Measurements from ENCODE around the gene SEL1L2.

- TF ChIP-seq CTCF (IDR thresholded peaks at IDR 0.05) = peak; percentile 68 to 72 (median 71)
- no peak for TF ChIP-seq POLR2AphosphoS5 (IDR thresholded peaks at IDR 0.05)
- TF ChIP-seq EP300 (IDR thresholded peaks at IDR 0.05) = no peak
These were observed 170.3 kb downstream of the SEL1L2 start for GRCh38 chr20:13819885-13820645.
